B cell (primary cell): ENCODE results near the gene GNAI2. TPM values are rescaled to one million over a fixed set of nuclear protein-coding genes. Genes with fewer than 3 reads are reported as not detected.
A peak's percentile ranks its signal among the peaks of the same experiment; 100 is the strongest.

Source experiments
- ATAC-seq: fragments of 200-7000 bp; cut with Tn5 transposase; one replicate; pipeline ENCODE4 v1.10.0; 2021; ENCODE audit warnings: low read depth, mild to moderate bottlenecking, moderate number of reproducible peaks, moderate library complexity
- CTCF ChIA-PET: fragments of 350-600 bp; sonication (Branson Sonifier 250); formaldehyde crosslinking; loops from one replicate; lab custom pipeline; 2021; ENCODE audit warnings: antibody characterized with exemption, inconsistent platforms; lab: Charles Lee
- POLR2A ChIA-PET: fragments of 350-600 bp; sonication (Branson Sonifier 250); formaldehyde crosslinking; loops from one replicate; lab custom pipeline; 2021; ENCODE audit warnings: antibody characterized with exemption; lab: Charles Lee
- DNase-seq: peaks from one replicate; pipeline ENCODE4 v3.0.0; 2013
- H2AFZ ChIP-seq: 2 replicates; pipeline ENCODE4 v1.6.1; 2012; ENCODE audit warnings: mild to moderate bottlenecking, low read depth, low read length; ENCODE audit not compliant: insufficient read depth, poor library complexity, severe bottlenecking
- H3K27ac ChIP-seq, 2 donors: 1 replicate in 1 of 2; 2 replicates in 1 of 2; pipeline ENCODE4 v1.5.1; 2012 to 2013; ENCODE audit warnings: low read length in 2 of 2, mild to moderate bottlenecking in 2 of 2, moderate library complexity in 1 of 2
- H3K27me3 ChIP-seq, 4 experiments: fragments of 200-600 bp in 1 of 4; sonication (generic) in 1 of 4; replicated peaks in 1 of 4; 1 replicate in 2 of 4; 2 replicates in 2 of 4; pipeline versions ENCODE4 v1.6.1 to v1.7.0; 2013 to 2016; ENCODE audit warnings: low read length in 3 of 4, mild to moderate bottlenecking in 2 of 4, mixed read lengths in 1 of 4, moderate library complexity in 1 of 4; ENCODE audit not compliant: insufficient read depth in 4 of 4, control insufficient read depth in 3 of 4; ENCODE audit errors: control extremely low read depth in 1 of 4
- H3K36me3 ChIP-seq, 2 experiments: replicated peaks in 1 of 2; 1 replicate in 1 of 2; 2 replicates in 1 of 2; pipeline versions ENCODE4 v1.6.1 to v1.7.1; 2013; ENCODE audit warnings: low read length in 1 of 2; ENCODE audit not compliant: insufficient read depth in 2 of 2, control insufficient read depth in 1 of 2; ENCODE audit errors: control extremely low read depth in 1 of 2, extremely low read depth in 1 of 2
- H3K4me1 ChIP-seq, 2 donors: fragments of 200-600 bp in 1 of 2; sonication (generic) in 1 of 2; 1 replicate in 1 of 2; 2 replicates in 1 of 2; pipeline versions ENCODE4 v1.5.1 to v1.6.1; 2013 to 2017; ENCODE audit warnings: low read length in 2 of 2; ENCODE audit not compliant: control insufficient read depth in 2 of 2, insufficient read depth in 2 of 2
- H3K4me2 ChIP-seq: replicated peaks from 2 replicates; pipeline ENCODE3; 2012; ENCODE audit warnings: mild to moderate bottlenecking, low read depth, low read length; ENCODE audit not compliant: poor library complexity, severe bottlenecking
- H3K4me3 ChIP-seq, 5 experiments: fragments of 200-600 bp in 1 of 5; sonication (generic) in 1 of 5; 1 replicate in 3 of 5; 2 replicates in 2 of 5; pipeline versions ENCODE4 v1.5.1 to v1.7.0; 2011 to 2016; ENCODE audit warnings: low read length in 4 of 5, mild to moderate bottlenecking in 4 of 5, low read depth in 2 of 5, control low read depth in 1 of 5, moderate library complexity in 1 of 5; ENCODE audit not compliant: insufficient read depth in 1 of 5; ENCODE audit errors: control extremely low read depth in 1 of 5, extremely low read depth in 1 of 5
- H3K79me2 ChIP-seq: fragments of 200-600 bp; sonication (generic); one replicate; pipeline ENCODE4 v1.6.0; 2016; ENCODE audit warnings: low read length; ENCODE audit not compliant: control insufficient read depth, insufficient read depth
- H3K9ac ChIP-seq: fragments of 200-600 bp; sonication (generic); 2 replicates; pipeline ENCODE4 v1.6.1; 2017; ENCODE audit warnings: mild to moderate bottlenecking, low read length, moderate library complexity
- H3K9me3 ChIP-seq, 3 donors: one replicate each; pipeline versions ENCODE4 v1.6.1 to v1.7.1; 2013; ENCODE audit warnings: low read length in 2 of 3; ENCODE audit not compliant: control insufficient read depth in 2 of 3, insufficient read depth in 1 of 3; ENCODE audit errors: control extremely low read depth in 1 of 3
- H4K20me1 ChIP-seq: 2 replicates; pipeline ENCODE4 v1.6.0; 2012; ENCODE audit warnings: mild to moderate bottlenecking, low read length; ENCODE audit not compliant: insufficient read depth, control insufficient read depth, poor library complexity, severe bottlenecking
- H3K27ac Mint-ChIP-seq: one replicate; pipeline ENCODE4 v1.8.0; 2021; ENCODE audit warnings: mixed read lengths
- H3K27me3 Mint-ChIP-seq: one replicate; pipeline ENCODE4 v1.8.0; 2021; ENCODE audit warnings: mixed read lengths
- H3K4me1 Mint-ChIP-seq: one replicate; pipeline ENCODE4 v1.8.0; 2021; ENCODE audit warnings: mixed read lengths
- H3K4me3 Mint-ChIP-seq: one replicate; pipeline ENCODE4 v1.8.0; 2021; ENCODE audit warnings: mixed read lengths
- H3K9me3 Mint-ChIP-seq: one replicate; pipeline ENCODE4 v1.8.0; 2022; ENCODE audit warnings: mixed read lengths; ENCODE audit not compliant: insufficient read depth
- CTCF ChIP-seq: fragments of 200-600 bp; IDR thresholded peaks from one replicate; pipeline ENCODE4 v1.8.0; 2022; ENCODE audit warnings: antibody characterized with exemption, mild to moderate bottlenecking
- EZH2 ChIP-seq: IDR thresholded peaks from 2 replicates; pipeline ENCODE4 v1.6.1; 2012; ENCODE audit warnings: borderline replicate concordance, low read depth, mild to moderate bottlenecking, moderate library complexity, low read length; ENCODE audit not compliant: insufficient read depth, poor library complexity, severe bottlenecking
- WGBS: methylation state at CpG from one replicate; pipeline ENCODE4 v1.1.5; 2013; ENCODE audit warnings: missing lambda C conversion rate; ENCODE audit not compliant: insufficient coverage; 5-methylcytosine and 5-hydroxymethylcytosine counted together
- intact Hi-C: fragments of 100-400 bp; cut with micrococcal nuclease; formaldehyde crosslinking; loops from one replicate; pipeline ENCODE4 v1.10.0; 2022
- polyA plus RNA-seq: library from polyadenylated mRNA; depleted of rRNA; stranded (reverse); fragments of >200 nt; gene quantifications from 2 replicates; pipeline ENCODE4 v1.2.3, GENCODE V29; 2012
- total RNA-seq, 2 donors: library from RNA; stranded (reverse); fragments of 120-200 nt in 1 of 2; gene quantifications; 1 replicate in 1 of 2; 2 replicates in 1 of 2; pipeline versions ENCODE4 v1.2.3 to v1.2.4, GENCODE V29; 2013 to 2022

GNAI2 gene
- total and polyA plus RNA-seq, 2 donors (not counting 1 experiment from before 2014, with no cell fraction given) = 302 to 491 TPM

DNA sequence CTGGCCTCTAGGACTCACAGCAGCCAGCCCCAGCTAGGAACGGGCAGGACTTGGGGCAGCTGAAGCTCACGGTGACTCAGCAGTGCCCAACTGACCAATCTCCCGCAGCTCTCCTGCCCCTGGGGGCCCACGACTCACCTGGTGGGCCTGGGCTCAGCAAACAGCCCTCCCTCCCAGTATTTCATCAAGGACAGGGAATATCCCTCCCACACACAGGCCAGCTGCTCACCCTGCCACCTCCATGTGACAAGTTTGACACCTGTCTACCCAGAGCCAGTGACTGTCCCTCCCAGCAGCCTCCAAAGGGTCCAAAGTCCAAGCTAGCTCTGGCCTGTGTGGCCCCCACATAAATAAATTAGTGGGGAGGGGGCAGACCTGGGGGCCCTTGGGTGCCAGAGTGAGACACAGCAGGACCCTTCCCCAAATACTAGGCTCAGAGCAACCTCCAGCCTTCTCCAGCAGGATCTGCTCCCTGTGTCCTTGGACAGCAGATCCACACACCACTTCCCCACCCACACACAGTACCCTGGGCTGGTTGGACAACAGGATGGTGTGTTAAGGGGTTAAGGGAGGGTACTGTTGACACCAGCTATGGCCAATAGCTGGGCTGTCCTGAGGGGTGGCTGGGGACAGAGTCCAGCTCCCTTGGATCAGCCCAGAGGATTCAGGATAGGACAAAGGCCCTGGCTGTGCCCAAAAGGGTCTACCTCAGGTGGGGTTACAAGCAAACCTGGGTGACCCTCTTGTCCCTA lies 40.3 kb upstream of the GNAI2 start:
- H3K27ac ChIP-seq = no peak overlapping the region
- TF ChIP-seq CTCF (no peak), EZH2 (no peak)
- peaks cover 24% of the 10 kb centered on the region for H3K27me3 Mint-ChIP-seq
- no peaks in the 10 kb centered on the region for H3K36me3 ChIP-seq
- H3K4me3 ChIP-seq = no peak overlapping the region
- H3K27ac Mint-ChIP-seq = no peak overlapping the region
- H3K4me2 ChIP-seq = no peak overlapping the region
- ATAC-seq (no peak), DNase-seq (no peak)
- peak overlapping the region; percentile 29 for H3K4me3 Mint-ChIP-seq
- H3K79me2 ChIP-seq = no peaks in the 10 kb centered on the region
- H3K9me3 Mint-ChIP-seq = no peaks in the 10 kb centered on the region
- peaks cover 11% of the 10 kb centered on the region for H3K4me1 Mint-ChIP-seq
- intact Hi-C loops = loop anchor here (2.0 kb wide), 1 partner anchor 125 kb away; no protein-coding TSS in a partner anchor
- WGBS = 80% methylated on average over 4 of the region's 4 CpGs
- H3K27me3 ChIP-seq = peaks cover 0 to 50% (median 11%) of the 10 kb centered on the region in 4 experiments
- H3K9ac ChIP-seq = no peak overlapping the region
- H2AFZ ChIP-seq = no peak overlapping the region
- no peaks in the 10 kb centered on the region for H4K20me1 ChIP-seq
- ChIA-PET POLR2A (interaction anchor here (2.4 kb wide), 1 partner anchor 31 kb away, joined by 16 read pairs; no protein-coding TSS in a partner anchor), CTCF (interaction anchor here (0.7 to 7.1 kb wide), 17 partner anchors 10 to 128 kb away, joined by 3 to 214 read pairs (median 7); partner anchors contain the start of genes HYAL2, IFRD2, LSMEM2 and SEMA3B)
- H3K9me3 ChIP-seq = peaks cover 0 to 13% (median 0%) of the 10 kb centered on the region in 3 donors
- peaks cover 17 to 23% of the 10 kb centered on the region in 2 donors for H3K4me1 ChIP-seq
